HepG2 (cell line): ENCODE measurements around the gene PSMG3. TPM values are rescaled to one million over a fixed set of nuclear protein-coding genes. Genes with fewer than 3 reads are reported as not detected.

Source experiments
- ARHGAP35 ChIP-seq: sonication (generic); formaldehyde crosslinking; IDR thresholded peaks from 2 replicates; pipeline ENCODE4 v1.9.0; 2022; ENCODE audit warnings: mild to moderate bottlenecking, inconsistent platforms, moderate library complexity, missing genetic modification reagents, borderline replicate concordance
- HMG20B ChIP-seq: conservative IDR thresholded peaks from 2 replicates; pipeline ENCODE4 v1.6.1; 2016; ENCODE audit warnings: missing genetic modification reagents, missing compliant biosample characterization
- KAT7 ChIP-seq: IDR thresholded peaks from 2 replicates; pipeline ENCODE4 v1.6.1; 2018; ENCODE audit warnings: borderline replicate concordance, missing compliant biosample characterization
- KDM2A ChIP-seq: sonication (generic); formaldehyde crosslinking; IDR thresholded peaks from 2 replicates; pipeline ENCODE4 v1.4.0; 2020; ENCODE audit warnings: low read depth, missing genetic modification reagents, borderline replicate concordance
- MAF1 ChIP-seq: sonication (generic); formaldehyde crosslinking; IDR thresholded peaks from 2 replicates; pipeline ENCODE4 v1.5.0; 2020; ENCODE audit warnings: missing genetic modification reagents, borderline replicate concordance
- NCOR1 ChIP-seq: fragments of 200-600 bp; sonication (generic); IDR thresholded peaks from 2 replicates; pipeline ENCODE4 v1.7.0; 2017; ENCODE audit warnings: antibody characterized with exemption, low read length, borderline replicate concordance
- NFATC3 ChIP-seq: sonication (generic); formaldehyde crosslinking; IDR thresholded peaks from 2 replicates; pipeline ENCODE4 v1.5.1; 2020; ENCODE audit warnings: mild to moderate bottlenecking, missing genetic modification reagents
- NR2F1 ChIP-seq, 2 experiments: fragments of 450-650 bp in 1 of 2; formaldehyde crosslinking in 1 of 2; IDR thresholded peaks; 2 replicates each; pipeline versions ENCODE4 v1.5.0 to v1.6.1; 2016 to 2020; ENCODE audit warnings: mild to moderate bottlenecking in 1 of 2, missing compliant biosample characterization in 1 of 2, missing genetic modification reagents in 1 of 2, moderate library complexity in 1 of 2
- ZBTB42 ChIP-seq: sonication (generic); formaldehyde crosslinking; IDR thresholded peaks from 2 replicates; pipeline ENCODE4 v1.5.0; 2020; ENCODE audit warnings: mild to moderate bottlenecking, missing genetic modification reagents
- ZNF549 ChIP-seq: sonication (generic); formaldehyde crosslinking; IDR thresholded peaks from 2 replicates; pipeline ENCODE4 v1.5.0; 2020; ENCODE audit warnings: missing genetic modification reagents
- ZSCAN21 ChIP-seq: sonication (generic); formaldehyde crosslinking; IDR thresholded peaks from 2 replicates; pipeline ENCODE4 v1.8.0; 2022; ENCODE audit warnings: mild to moderate bottlenecking, missing genetic modification reagents, moderate library complexity, borderline replicate concordance
- polyA plus RNA-seq, 8 experiments: library from polyadenylated mRNA; depleted of rRNA in 3 of 8; stranded (reverse) in 7 of 8; unstranded in 1 of 8; fragments of >200 nt; fragmentation: Illumina TruSeq in 4 of 8; extraction: Trizol in 4 of 8; gene quantifications; 2 replicates each; pipeline versions ENCODE4 v1.2.1 to v1.2.3, GENCODE V29; 2011 to 2016; ENCODE audit warnings: low read depth in 4 of 8, missing spikeins in 1 of 8, mixed read lengths in 1 of 8; ENCODE audit not compliant: insufficient read depth in 1 of 8
- total RNA-seq, 5 experiments: library from RNA; depleted of rRNA; stranded (reverse); fragments of >200 nt; fragmentation: Illumina TruSeq; extraction: Trizol; gene quantifications; 2 replicates each; pipeline ENCODE4 v1.2.3, GENCODE V29; 2016; ENCODE audit warnings: low read depth in 1 of 5
- TF ChIP-seq, protein P1 (sequence below): sonication (generic); formaldehyde crosslinking; IDR thresholded peaks from 2 replicates; pipeline ENCODE4 v1.4.0; 2020; ENCODE audit warnings: missing genetic modification reagents
- TF ChIP-seq, protein P2 (sequence below), 2 experiments: sonication (generic) in 1 of 2; formaldehyde crosslinking in 1 of 2; IDR thresholded peaks; 2 replicates each; pipeline versions ENCODE4 v1.5.1 to v1.6.1; 2011 to 2020; ENCODE audit warnings: borderline replicate concordance in 1 of 2, low read depth in 1 of 2, low read length in 1 of 2, mild to moderate bottlenecking in 1 of 2, missing genetic modification reagents in 1 of 2, moderate library complexity in 1 of 2
- TF ChIP-seq, protein P3 (sequence below), 2 experiments: sonication (generic) in 1 of 2; formaldehyde crosslinking in 1 of 2; IDR thresholded peaks; 2 replicates each; pipeline versions ENCODE4 v1.4.0 to v1.6.1; 2016 to 2020; ENCODE audit warnings: borderline replicate concordance in 1 of 2, low read depth in 1 of 2, mild to moderate bottlenecking in 1 of 2, missing genetic modification reagents in 1 of 2
- TF ChIP-seq, protein P4 (sequence below): sonication (generic); formaldehyde crosslinking; conservative IDR thresholded peaks from 2 replicates; pipeline ENCODE4 v1.8.0; 2022; ENCODE audit warnings: missing genetic modification reagents

The PSMG3 gene
- total and polyA plus RNA-seq, 2 of the 13 experiments (the other 11 are each of a cell fraction or from before 2014, with no cell fraction given) = 29.6 to 48.4 TPM

DNA sequence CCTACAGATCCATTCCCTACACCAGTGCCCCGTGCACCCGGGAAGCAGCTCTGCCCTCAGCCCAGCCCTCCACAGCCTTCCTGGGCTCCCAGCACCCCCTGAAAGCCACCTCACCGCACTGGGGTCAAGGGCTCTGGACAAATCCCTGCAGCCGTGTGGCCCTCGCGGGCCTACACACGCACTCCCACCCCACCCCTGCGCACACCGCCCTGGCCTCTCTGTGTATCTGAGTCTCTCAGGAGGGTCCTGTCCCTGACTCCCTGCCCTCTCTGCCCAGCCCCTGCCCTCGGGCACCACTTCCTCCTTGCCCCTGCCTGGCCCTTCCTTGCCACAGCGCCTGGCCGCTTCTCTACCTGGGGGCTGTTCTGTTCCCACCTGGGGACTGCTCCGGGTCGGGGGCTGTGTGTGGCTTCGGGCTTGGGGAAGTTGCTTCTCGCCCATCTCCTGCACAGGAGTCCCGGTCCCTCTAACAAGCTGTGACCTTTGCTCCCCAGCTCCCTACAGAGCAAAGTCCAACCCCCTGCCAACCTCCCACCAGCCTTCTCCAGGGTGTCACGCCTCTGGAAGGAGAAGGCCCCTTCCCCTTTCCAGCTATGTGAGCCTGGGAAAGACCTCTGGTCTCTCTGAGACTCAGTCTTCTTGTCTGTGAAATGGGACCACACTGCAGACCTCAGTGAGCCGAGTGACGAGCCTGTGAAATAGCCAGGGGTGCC, 15.3 kb downstream of the PSMG3 start (continued):
- TF ChIP-seq, protein P1, sequence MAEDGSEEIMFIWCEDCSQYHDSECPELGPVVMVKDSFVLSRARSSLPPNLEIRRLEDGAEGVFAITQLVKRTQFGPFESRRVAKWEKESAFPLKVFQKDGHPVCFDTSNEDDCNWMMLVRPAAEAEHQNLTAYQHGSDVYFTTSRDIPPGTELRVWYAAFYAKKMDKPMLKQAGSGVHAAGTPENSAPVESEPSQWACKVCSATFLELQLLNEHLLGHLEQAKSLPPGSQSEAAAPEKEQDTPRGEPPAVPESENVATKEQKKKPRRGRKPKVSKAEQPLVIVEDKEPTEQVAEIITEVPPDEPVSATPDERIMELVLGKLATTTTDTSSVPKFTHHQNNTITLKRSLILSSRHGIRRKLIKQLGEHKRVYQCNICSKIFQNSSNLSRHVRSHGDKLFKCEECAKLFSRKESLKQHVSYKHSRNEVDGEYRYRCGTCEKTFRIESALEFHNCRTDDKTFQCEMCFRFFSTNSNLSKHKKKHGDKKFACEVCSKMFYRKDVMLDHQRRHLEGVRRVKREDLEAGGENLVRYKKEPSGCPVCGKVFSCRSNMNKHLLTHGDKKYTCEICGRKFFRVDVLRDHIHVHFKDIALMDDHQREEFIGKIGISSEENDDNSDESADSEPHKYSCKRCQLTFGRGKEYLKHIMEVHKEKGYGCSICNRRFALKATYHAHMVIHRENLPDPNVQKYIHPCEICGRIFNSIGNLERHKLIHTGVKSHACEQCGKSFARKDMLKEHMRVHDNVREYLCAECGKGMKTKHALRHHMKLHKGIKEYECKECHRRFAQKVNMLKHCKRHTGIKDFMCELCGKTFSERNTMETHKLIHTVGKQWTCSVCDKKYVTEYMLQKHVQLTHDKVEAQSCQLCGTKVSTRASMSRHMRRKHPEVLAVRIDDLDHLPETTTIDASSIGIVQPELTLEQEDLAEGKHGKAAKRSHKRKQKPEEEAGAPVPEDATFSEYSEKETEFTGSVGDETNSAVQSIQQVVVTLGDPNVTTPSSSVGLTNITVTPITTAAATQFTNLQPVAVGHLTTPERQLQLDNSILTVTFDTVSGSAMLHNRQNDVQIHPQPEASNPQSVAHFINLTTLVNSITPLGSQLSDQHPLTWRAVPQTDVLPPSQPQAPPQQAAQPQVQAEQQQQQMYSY = no peak
- TF ChIP-seq ZSCAN21 (CRISPR knock-in tag) = no peak
- peak; percentile 53; the same call in 1 of the 2 replicates for TF ChIP-seq NCOR1
- TF ChIP-seq, protein P2, sequence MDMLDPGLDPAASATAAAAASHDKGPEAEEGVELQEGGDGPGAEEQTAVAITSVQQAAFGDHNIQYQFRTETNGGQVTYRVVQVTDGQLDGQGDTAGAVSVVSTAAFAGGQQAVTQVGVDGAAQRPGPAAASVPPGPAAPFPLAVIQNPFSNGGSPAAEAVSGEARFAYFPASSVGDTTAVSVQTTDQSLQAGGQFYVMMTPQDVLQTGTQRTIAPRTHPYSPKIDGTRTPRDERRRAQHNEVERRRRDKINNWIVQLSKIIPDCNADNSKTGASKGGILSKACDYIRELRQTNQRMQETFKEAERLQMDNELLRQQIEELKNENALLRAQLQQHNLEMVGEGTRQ (IDR thresholded peaks at IDR 0.05; ENCODE audit: low read depth, low read length) = no peak
- TF ChIP-seq, protein P2 (CRISPR knock-in tag; IDR thresholded peaks at IDR 0.05; ENCODE audit: borderline replicate concordance) = no peak
- TF ChIP-seq HMG20B (CRISPR knock-in tag) = no peak
- 0 out of 4 replicates have a peak, but pooled peaks of 1 of the 2 experiments have one; percentile 19 for TF ChIP-seq NR2F1 (CRISPR knock-in tag; IDR thresholded peaks at IDR 0.05)
- TF ChIP-seq KAT7 = no peak
- no peak for TF ChIP-seq MAF1 (CRISPR knock-in tag)
- no peak for TF ChIP-seq ARHGAP35
- TF ChIP-seq ZNF549 (CRISPR knock-in tag) = no peak
- TF ChIP-seq NFATC3 (CRISPR knock-in tag) = no peak
- no peak for TF ChIP-seq ZBTB42 (CRISPR knock-in tag)
- TF ChIP-seq, protein P3, sequence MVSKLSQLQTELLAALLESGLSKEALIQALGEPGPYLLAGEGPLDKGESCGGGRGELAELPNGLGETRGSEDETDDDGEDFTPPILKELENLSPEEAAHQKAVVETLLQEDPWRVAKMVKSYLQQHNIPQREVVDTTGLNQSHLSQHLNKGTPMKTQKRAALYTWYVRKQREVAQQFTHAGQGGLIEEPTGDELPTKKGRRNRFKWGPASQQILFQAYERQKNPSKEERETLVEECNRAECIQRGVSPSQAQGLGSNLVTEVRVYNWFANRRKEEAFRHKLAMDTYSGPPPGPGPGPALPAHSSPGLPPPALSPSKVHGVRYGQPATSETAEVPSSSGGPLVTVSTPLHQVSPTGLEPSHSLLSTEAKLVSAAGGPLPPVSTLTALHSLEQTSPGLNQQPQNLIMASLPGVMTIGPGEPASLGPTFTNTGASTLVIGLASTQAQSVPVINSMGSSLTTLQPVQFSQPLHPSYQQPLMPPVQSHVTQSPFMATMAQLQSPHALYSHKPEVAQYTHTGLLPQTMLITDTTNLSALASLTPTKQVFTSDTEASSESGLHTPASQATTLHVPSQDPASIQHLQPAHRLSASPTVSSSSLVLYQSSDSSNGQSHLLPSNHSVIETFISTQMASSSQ (IDR thresholded peaks at IDR 0.05; ENCODE audit: low read depth) = no peak
- TF ChIP-seq, protein P3 (CRISPR knock-in tag; IDR thresholded peaks at IDR 0.05; ENCODE audit: borderline replicate concordance) = no peak
- TF ChIP-seq, protein P4, sequence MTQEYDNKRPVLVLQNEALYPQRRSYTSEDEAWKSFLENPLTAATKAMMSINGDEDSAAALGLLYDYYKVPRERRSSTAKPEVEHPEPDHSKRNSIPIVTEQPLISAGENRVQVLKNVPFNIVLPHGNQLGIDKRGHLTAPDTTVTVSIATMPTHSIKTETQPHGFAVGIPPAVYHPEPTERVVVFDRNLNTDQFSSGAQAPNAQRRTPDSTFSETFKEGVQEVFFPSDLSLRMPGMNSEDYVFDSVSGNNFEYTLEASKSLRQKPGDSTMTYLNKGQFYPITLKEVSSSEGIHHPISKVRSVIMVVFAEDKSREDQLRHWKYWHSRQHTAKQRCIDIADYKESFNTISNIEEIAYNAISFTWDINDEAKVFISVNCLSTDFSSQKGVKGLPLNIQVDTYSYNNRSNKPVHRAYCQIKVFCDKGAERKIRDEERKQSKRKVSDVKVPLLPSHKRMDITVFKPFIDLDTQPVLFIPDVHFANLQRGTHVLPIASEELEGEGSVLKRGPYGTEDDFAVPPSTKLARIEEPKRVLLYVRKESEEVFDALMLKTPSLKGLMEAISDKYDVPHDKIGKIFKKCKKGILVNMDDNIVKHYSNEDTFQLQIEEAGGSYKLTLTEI (CRISPR knock-in tag) = no peak
- no peak for TF ChIP-seq KDM2A
